RPMI7951 (cell line): Measurements from ENCODE around the gene OSBPL10. TPM values are rescaled to one million over a fixed set of nuclear protein-coding genes. Genes with fewer than 3 reads are reported as not detected.
"Not testable (repeated sequence)": the region's sequence is repeated elsewhere in the genome, so short reads cannot be mapped to it uniquely, and the experiment has no call there.

ENCODE experiments used
- DNase-seq: peaks from one replicate; pipeline ENCODE4 v3.0.0-alpha.2; 2012; ENCODE audit warnings: low read depth
- total RNA-seq: library from RNA; depleted of rRNA; stranded (reverse); fragments of >200 nt; shearing (Covaris generic); gene quantifications from 2 replicates; pipeline ENCODE4 v1.2.3, GENCODE V29; 2014

OSBPL10 gene
- total RNA-seq, 1 experiment from 2014 or later, result 4.7 TPM

DNA sequence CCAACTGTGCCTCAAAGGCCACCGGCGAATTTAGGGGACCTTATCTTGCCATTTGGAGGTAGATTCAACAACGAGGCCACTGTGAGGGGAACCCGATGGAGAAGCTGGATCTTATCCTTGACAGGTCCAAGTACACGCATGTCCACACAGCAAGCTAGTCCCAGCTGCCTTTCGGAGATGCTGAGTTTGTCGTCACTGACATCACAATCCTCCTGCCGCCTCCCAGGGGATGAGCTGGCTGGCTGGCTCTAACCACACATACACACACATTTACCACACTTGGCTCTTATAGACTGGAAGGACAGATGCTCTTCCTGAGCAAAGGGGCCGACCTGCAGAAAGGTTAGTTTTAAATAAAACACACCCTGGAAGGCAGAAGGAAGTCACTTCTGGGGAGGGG is 272.1 kb downstream of the OSBPL10 start:
- DNase-seq, result no peak

DNA sequence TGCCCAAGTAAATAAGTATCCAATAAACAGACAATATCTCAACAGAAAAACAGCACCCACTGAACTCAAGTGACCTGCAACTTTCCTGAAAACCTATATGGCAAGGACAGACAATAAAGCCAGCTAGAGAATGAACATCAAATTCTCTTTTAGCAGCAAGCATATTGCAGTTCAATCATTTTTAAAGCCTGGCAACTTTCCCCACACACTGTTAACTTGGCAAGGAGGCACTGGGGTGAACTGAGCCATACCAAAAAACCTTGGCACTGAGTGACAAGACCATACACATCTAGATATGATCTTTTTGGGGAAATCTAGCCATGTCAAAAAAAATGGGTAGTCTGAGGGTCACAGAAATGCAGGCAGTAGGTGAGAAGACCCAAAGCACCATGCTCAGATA is 273.8 kb downstream of the OSBPL10 start:
- no peak for DNase-seq

DNA sequence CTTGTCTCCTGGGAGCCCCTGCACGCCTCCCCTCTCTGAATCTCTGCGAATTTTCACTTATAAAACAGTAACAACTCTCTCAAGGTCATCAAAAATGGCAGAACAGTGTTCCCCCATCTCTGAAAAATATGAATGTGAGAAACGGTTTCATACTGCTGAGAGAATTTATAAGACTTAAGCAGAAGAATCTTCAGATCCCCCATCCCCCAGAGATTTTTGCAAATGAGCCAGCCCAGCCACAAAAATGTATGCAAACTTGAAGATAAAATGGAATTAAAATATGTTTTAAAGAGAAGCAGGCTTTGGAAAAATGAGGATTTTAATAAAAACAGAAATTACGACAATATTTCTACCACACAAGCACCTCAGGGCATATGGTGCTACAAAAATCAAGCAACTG is 275.3 kb downstream of the OSBPL10 start:
- DNase-seq, result no peak

DNA sequence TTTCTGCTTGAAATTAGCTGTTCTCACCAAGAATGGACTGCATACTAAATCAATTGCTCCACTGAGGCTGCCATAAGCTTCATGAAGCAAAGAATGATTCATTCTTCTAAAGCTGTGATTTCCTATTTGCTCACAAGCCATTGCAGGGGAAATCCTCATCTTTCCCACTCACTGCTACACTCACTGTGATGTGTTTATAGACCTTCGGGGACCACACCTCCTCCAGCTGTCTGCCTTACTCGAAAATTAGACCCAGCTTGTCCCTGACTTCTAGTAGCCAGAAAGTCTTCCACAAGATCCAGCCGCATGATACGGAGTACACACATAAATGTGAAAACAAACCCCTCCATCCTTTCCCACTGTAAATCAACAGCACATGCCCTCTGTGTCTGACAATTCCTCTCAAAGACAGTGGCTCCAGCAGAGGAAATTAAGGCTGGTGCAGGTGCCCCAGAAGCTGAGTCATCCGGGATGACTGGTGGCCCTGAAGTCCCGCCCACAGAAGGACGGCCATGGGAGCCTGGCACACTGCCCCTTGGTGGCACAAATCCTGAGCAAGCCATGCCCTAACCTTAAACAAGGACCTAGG is 276.4 kb downstream of the OSBPL10 start:
- peak; percentile 74 for DNase-seq

DNA sequence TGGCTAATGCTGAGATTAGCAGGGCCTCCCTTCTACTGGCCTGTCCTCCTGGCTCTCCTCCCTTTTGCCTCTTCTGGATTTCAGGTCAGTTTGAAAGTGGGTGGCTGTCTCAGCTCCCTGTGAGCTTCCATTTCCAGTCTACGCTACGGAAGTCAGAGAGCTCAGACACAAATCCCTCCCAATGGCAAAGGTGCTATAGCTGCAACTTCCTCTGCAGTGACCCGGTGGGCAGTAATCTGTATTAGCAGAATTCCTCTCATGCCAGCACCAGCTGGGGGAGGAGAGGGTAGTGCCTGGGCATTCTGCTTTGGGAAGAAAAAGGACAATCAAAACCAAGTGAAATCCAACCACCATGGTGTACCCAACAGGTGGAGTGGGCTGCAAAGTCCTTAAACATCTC is 276.9 kb downstream of the OSBPL10 start:
- no peak for DNase-seq

GRCh38 chr3:31701286-31701685 is 279.8 kb downstream of the OSBPL10 start:
- DNase-seq, result no peak

DNA sequence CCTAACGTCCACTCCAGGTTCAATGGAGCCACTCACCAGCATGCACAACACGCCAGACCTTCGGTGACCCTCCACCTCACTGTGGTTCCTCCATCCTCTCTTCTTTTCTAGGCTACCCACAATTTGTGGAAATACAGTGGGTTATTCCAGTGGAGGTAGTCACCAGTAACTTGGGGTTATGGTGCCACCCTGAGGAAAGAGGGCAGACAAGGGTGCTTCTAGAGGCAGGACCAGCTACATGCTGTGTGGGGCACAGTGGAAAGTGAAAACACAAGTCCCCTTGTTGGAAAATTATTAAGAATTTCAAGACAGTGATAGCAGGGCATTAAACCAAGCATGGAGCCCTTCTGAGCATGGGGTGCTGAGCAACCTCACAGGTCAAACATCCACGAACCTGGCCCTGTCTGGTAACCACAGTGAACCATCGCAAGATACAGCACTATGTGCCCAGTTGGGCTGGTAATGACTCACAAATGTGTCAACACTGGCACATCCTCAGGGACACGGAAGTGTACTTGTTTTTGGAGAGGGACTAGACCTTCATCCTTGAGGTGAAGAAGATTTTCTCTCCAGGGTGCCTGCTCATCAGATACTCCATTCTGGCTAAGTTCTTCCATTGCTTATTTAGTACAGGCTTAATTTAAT is 281.6 kb downstream of the OSBPL10 start:
- peak; percentile 57 for DNase-seq

DNA sequence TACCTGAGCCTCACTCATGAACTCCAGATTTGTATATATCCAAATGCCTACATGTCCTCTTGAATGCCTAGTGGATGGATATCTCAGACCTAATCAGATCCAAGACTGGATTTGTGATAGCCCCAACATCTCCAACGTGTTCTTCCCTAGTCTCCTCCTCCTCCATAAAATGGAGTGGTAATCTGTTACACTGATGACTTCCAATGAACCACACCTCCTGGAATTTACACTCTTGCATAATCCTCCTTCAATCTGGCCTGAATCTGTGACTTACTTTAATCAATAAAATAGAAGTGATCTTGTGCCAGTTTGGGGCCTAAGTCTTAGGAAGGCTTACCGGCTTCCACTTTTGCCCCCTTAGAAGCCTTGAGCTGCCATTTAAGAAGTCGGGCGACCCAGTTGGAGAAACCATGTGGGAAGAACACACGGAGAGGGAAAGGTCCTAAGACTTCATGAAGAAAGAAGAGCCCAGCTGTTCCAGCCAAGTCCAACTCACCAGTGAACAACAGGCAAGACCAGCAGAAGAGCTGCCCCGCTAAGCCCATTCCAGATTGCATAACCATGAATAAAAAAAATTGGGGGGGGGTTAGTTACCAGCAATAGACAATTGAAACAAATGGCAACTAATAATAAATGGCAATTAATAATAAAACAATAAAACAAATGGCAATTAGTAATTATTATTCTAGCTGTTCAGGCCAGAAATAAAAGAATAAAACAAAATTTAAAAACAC is 284.1 kb downstream of the OSBPL10 start:
- no peak for DNase-seq

- no peak for DNase-seq
Observed at GRCh38 chr3:31696009-31696297, 285.1 kb downstream of the OSBPL10 start.

GRCh38 chr3:31695280-31696008 is 285.6 kb downstream of the OSBPL10 start:
- DNase-seq, result peak; percentile 8

GRCh38 chr3:31693346-31693745 is 287.7 kb downstream of the OSBPL10 start:
- DNase-seq, result no peak

- DNase-seq, result no peak
Observed at GRCh38 chr3:31692751-31693150, 288.3 kb downstream of the OSBPL10 start.

DNA sequence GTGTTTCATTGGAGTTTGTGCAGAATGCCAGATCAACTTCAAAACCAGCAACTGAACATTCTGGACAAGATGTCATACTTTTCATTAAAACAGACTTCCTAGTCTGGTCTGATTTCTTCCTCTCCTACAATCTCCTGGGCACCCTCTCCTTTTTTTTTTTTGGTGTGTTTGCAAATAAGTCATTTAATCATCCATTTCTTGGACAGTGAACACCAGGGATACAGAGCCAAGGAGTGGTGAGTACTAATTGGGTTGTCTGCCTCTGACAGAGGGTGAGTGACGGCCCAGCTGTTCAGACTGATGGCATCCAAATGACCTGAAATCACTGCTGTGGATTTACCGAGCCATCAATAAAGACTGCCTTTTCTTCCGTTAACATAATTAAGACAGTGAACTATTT is 290.3 kb downstream of the OSBPL10 start:
- no peak for DNase-seq

- not testable (repeated sequence) for DNase-seq
Observed at GRCh38 chr3:31689523-31689922, 291.5 kb downstream of the OSBPL10 start.

GRCh38 chr3:31688984-31689383 is 292.1 kb downstream of the OSBPL10 start:
- no peak for DNase-seq

DNA sequence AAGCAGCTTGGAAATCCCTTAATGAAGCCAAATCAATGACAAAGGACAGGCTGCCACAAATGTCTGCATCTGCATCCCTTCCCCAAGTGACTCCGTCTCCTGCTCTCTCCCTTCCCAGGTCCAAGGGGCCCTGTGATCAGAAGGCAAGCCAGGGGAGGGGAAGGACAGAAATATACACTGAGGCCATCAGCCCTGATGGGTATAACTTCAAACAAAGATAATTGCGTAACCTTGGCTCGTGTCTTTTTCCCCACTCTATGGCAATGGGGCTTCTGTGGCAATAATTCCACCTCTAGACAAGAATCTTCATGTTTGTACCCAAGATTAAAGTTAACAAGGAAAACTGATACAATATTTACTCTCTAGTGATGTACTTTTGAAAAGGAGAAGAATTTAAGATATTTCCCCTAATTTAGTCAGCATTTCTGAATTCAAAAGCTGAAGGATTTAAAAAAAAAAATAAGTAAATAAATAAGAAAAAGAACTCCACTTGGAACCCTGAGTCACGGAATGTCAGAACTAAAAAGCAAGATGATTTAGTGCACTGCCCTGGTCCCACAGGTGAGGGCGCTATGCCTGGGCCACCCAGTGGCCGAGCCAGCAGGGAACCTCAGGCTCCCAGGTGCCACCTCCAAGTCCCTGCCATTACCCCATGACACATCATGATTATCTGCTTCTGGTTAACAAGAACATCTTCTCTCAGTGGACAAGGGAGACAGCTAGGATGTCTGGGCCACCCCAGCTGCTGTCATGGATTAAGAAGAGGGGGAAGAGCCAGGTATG is 293.9 kb downstream of the OSBPL10 start:
- DNase-seq, result no peak

GRCh38 chr3:31680072-31680870 is 300.8 kb downstream of the OSBPL10 start:
- no peak for DNase-seq

DNA sequence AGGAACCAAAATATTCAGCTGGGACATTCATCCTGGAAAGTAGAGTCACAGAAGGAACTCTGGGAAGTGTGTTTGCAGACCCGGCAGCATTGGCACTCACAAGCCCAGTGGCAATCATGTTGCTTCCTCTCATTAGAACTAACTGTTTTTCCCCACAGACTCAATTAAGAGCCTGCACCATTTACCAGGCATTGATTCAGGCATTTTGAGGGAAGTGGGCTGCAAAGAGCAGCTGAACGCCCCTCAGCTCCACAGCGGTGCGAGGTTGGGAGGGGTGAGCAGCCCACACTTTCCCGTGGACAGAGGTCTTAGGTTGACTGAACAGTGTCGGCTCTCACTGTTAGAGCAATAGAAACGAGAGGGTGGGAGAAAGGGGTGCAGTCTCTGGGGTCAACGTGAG is 304.5 kb downstream of the OSBPL10 start:
- DNase-seq, result no peak

- no peak for DNase-seq
Observed at GRCh38 chr3:31673950-31674349, 307.1 kb downstream of the OSBPL10 start.

GRCh38 chr3:31671976-31672375 is 309.1 kb downstream of the OSBPL10 start:
- no peak for DNase-seq

DNA sequence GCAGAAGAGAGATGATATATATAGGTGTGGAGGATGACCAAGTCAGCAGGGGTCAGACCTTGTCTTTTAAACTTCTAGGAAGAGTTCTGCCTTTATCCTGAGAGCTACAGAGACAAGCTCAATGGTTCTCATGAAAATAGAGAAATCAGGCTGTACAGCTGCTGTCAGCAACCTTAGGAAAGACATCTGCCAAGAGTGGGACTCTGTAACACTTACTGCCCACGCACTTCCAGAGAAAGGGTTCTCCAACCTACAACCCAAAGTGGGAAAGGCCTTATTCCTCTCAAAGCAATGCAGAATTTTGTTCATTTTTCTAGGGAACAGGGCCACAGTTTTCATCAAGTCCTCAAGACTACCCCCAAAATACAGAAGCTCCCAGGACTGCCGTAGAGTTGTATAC is 309.6 kb downstream of the OSBPL10 start:
- no peak for DNase-seq
